A673 (cell line): ENCODE data around the gene OR5D18. TPM values are rescaled to one million over a fixed set of nuclear protein-coding genes. Genes with fewer than 3 reads are reported as not detected.

ENCODE experiments used
- BruUV-seq: library from RNA; stranded (reverse); fragments of 400-500 nt; replicated peaks from 2 replicates; lab custom pipeline; 2021; lab: Mats Ljungman, UMichigan
- CTCF ChIA-PET: fragments of 300-600 bp; sonication (Branson Sonifier 250); formaldehyde crosslinking; loops from one replicate; lab custom pipeline; 2022; ENCODE audit warnings: antibody characterized with exemption; lab: Charles Lee
- POLR2A ChIA-PET: fragments of 300-600 bp; sonication (Branson Sonifier 250); formaldehyde crosslinking; loops from one replicate; lab custom pipeline; 2022; ENCODE audit warnings: antibody characterized with exemption; ENCODE audit not compliant: low non-redundant PET; lab: Charles Lee
- DNase-seq: peaks from one replicate; pipeline ENCODE4 v3.0.0-alpha.2; 2015; ENCODE audit warnings: low spot score
- H3K27ac ChIP-seq: fragments of 200-600 bp; sonication (generic); 2 replicates; pipeline ENCODE4 v1.5.1; 2016; ENCODE audit warnings: mixed run types, low read depth, mild to moderate bottlenecking, mixed read lengths, antibody characterized with exemption, low read length; ENCODE audit not compliant: poor library complexity, severe bottlenecking
- H3K27me3 ChIP-seq: fragments of 200-600 bp; sonication (generic); replicated peaks from 2 replicates; pipeline ENCODE4 v1.6.1; 2017; ENCODE audit warnings: mixed run types, low read depth, mild to moderate bottlenecking, mixed read lengths, antibody characterized with exemption, low read length; ENCODE audit not compliant: insufficient read depth, poor library complexity
- H3K36me3 ChIP-seq: fragments of 200-600 bp; sonication (generic); 2 replicates; pipeline ENCODE4 v1.6.1; 2016; ENCODE audit warnings: mixed run types, mild to moderate bottlenecking, mixed read lengths, antibody characterized with exemption, low read length; ENCODE audit not compliant: insufficient read depth, poor library complexity, severe bottlenecking
- H3K4me1 ChIP-seq: fragments of 200-600 bp; sonication (generic); 2 replicates; pipeline ENCODE4 v1.6.1; 2017; ENCODE audit warnings: mixed run types, mild to moderate bottlenecking, mixed read lengths, antibody characterized with exemption, low read length; ENCODE audit not compliant: insufficient read depth, poor library complexity, severe bottlenecking
- H3K4me3 ChIP-seq: fragments of 200-600 bp; sonication (generic); 2 replicates; pipeline ENCODE4 v1.5.1; 2016; ENCODE audit warnings: low read depth, mixed run types, mild to moderate bottlenecking, mixed read lengths, low read length; ENCODE audit not compliant: poor library complexity, severe bottlenecking
- H3K9me3 ChIP-seq: fragments of 200-600 bp; sonication (generic); 2 replicates; pipeline ENCODE4 v1.6.1; 2016; ENCODE audit warnings: mixed run types, low read depth, mild to moderate bottlenecking, mixed read lengths, antibody characterized with exemption, low read length; ENCODE audit not compliant: poor library complexity, severe bottlenecking
- EZH2 ChIP-seq: fragments of 200-600 bp; sonication (generic); IDR thresholded peaks from 2 replicates; pipeline ENCODE4 v1.6.1; 2017; ENCODE audit warnings: borderline replicate concordance, low read depth, mild to moderate bottlenecking, mixed read lengths, antibody characterized with exemption, low read length; ENCODE audit not compliant: poor library complexity, severe bottlenecking
- intact Hi-C: fragments of 100-400 bp; cut with micrococcal nuclease; formaldehyde crosslinking; loops from one replicate; pipeline ENCODE4 v1.10.0; 2022; ENCODE audit not compliant: unreplicated experiment
- total RNA-seq: library from RNA; stranded (reverse); gene quantifications from 2 replicates; pipeline ENCODE4 v1.2.3, GENCODE V29; 2021
- TF ChIP-seq, protein P1 (sequence below): fragments of 300-800, 200-600 bp; sonication (generic); conservative IDR thresholded peaks from 2 replicates; pipeline ENCODE4 v1.5.1; 2017; ENCODE audit warnings: low read depth, mild to moderate bottlenecking, antibody characterized with exemption, low read length, moderate library complexity, mixed read lengths

Gene OR5D18
- total RNA-seq, 1 experiment from 2014 or later = not detected

DNA sequence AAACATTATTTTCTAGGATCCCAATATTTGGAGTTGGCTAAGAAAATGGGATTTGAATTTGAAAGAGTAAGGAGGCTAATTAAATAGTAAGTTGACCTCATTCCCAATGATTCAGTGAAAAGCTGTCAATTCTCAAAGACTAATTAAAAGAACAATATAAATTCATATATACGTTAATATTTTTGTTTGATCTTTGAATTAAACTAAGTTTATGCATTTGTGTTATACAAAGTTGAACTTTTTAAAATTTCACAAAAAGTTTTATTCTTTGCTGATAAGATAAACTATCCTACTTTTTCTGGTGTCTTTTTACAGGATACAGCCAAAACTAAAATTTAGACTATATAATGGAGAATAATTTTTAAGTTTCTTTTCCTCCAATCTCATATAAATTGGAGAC is 8.4 kb upstream of the OR5D18 start, which contains the start of gene OR5L1:
OR5L1 (plus strand) TSS at position 301 of the 400 bp plus-strand sequence. CDS start 100 bp downstream, outside the sequence.
- H3K4me3 ChIP-seq = no peak within 1 kb of the TSS
- ChIA-PET CTCF (no interaction called here), POLR2A (no interaction called here)
- H3K36me3 ChIP-seq = no peaks in the 10 kb centered on the region
- intact Hi-C loops = no loop called here
- BruUV-seq = no TSS peak
- no peaks in the 10 kb centered on the region for H3K4me1 ChIP-seq
- DNase-seq = no peak
- H3K27me3 ChIP-seq = no peaks in the 10 kb centered on the region
- H3K27ac ChIP-seq = no peak within 1 kb of the TSS
- peaks cover 3% of the 10 kb centered on the region for H3K9me3 ChIP-seq
- TF ChIP-seq, protein P1, sequence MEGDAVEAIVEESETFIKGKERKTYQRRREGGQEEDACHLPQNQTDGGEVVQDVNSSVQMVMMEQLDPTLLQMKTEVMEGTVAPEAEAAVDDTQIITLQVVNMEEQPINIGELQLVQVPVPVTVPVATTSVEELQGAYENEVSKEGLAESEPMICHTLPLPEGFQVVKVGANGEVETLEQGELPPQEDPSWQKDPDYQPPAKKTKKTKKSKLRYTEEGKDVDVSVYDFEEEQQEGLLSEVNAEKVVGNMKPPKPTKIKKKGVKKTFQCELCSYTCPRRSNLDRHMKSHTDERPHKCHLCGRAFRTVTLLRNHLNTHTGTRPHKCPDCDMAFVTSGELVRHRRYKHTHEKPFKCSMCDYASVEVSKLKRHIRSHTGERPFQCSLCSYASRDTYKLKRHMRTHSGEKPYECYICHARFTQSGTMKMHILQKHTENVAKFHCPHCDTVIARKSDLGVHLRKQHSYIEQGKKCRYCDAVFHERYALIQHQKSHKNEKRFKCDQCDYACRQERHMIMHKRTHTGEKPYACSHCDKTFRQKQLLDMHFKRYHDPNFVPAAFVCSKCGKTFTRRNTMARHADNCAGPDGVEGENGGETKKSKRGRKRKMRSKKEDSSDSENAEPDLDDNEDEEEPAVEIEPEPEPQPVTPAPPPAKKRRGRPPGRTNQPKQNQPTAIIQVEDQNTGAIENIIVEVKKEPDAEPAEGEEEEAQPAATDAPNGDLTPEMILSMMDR = no peak
- no peak for TF ChIP-seq EZH2

DNA sequence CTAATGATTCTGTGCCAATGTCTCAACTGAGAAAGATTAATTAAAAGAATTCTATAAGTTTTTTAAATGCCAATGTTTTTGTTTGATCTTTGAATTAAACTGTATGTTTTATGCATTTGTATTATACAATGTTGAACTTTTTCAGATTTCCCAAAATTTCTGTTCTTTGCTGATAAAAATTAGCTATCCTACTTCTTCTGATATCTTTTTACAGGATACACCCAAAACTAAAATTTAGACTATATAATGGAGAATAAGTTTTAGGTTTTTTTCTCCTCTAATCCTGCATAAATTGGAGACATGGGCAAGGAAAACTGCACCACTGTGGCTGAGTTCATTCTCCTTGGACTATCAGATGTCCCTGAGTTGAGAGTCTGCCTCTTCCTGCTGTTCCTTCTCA is 7.5 kb downstream of the OR5D18 start, which contains the start of gene OR5L2:
OR5L2 (plus strand) TSS at position 301 of the 400 bp plus-strand sequence; CDS start at position 301, 0 bp downstream.
- CTCF ChIA-PET = no interaction called here
- no peaks in the 10 kb centered on the region for H3K27me3 ChIP-seq
- H3K4me3 ChIP-seq = no peak within 1 kb of the TSS
- H3K4me1 ChIP-seq = no peaks in the 10 kb centered on the region
- POLR2A ChIA-PET = no interaction called here
- intact Hi-C loops = no loop called here
- no peak for DNase-seq
- H3K9me3 ChIP-seq = peaks cover 3% of the 10 kb centered on the region
- H3K36me3 ChIP-seq = no peaks in the 10 kb centered on the region
- H3K27ac ChIP-seq = no peak within 1 kb of the TSS
- TF ChIP-seq, protein P1 = no peak
- TF ChIP-seq EZH2 = no peak
- no TSS peak for BruUV-seq

DNA sequence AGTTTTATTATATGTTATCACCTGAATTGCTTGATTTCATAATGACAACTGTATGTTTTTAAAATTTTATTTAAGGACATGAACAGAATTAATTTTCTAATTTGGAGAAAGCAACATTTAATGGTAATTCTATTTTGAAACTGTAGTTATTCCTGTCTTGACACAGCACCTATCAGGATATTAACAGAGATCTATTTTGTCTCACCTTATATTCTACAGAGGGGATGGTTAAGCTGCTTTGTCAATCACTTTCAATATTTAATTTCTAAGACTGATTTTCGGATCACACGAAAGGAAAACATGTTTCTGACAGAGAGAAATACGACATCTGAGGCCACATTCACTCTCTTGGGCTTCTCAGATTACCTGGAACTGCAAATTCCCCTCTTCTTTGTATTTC is 19.0 kb downstream of the OR5D18 start, which contains the start of gene OR5D16:
OR5D16 (plus strand) TSS at position 301 of the 400 bp plus-strand sequence; CDS start at position 301, 0 bp downstream.
- Histone ChIP-seq H3K4me3 (no peak within 1 kb of the TSS), H3K9me3 (peaks cover 25% of the 10 kb centered on the region), H3K36me3 (no peaks in the 10 kb centered on the region), H3K4me1 (no peaks in the 10 kb centered on the region), H3K27ac (no peak within 1 kb of the TSS), H3K27me3 (no peaks in the 10 kb centered on the region)
- CTCF ChIA-PET = no interaction called here
- intact Hi-C loops = no loop called here
- BruUV-seq = no TSS peak
- DNase-seq = no peak
- POLR2A ChIA-PET = no interaction called here
- TF ChIP-seq, protein P1 = no peak
- TF ChIP-seq EZH2 = no peak
